HT1080 (cell line): ENCODE data around the gene KRTAP10-4. TPM values are rescaled to one million over a fixed set of nuclear protein-coding genes. Genes with fewer than 3 reads are reported as not detected.

Experiments
- DNase-seq: peaks from one replicate; pipeline ENCODE4 v3.0.0-alpha.2; 2015; ENCODE audit warnings: low read depth
- total RNA-seq: library from RNA; depleted of rRNA; stranded (reverse); fragments of >200 nt; shearing (Covaris generic); gene quantifications from 2 replicates; pipeline ENCODE4 v1.2.3, GENCODE V29; 2014; rRNA removed

The KRTAP10-4 gene
- total RNA-seq, 1 experiment from 2014 or later, result not detected

- DNase-seq, result no peak
Observed at GRCh38 chr21:44615466-44615865, 41.9 kb downstream of the KRTAP10-4 start.

- DNase-seq, result no peak
Observed at GRCh38 chr21:44615911-44616590, 42.5 kb downstream of the KRTAP10-4 start.

- DNase-seq, result no peak
Observed at GRCh38 chr21:44616591-44616926, 43.0 kb downstream of the KRTAP10-4 start.

- DNase-seq, result no peak
Observed at GRCh38 chr21:44617071-44617501, 43.6 kb downstream of the KRTAP10-4 start.

GRCh38 chr21:44618504-44618903 is 45.0 kb downstream of the KRTAP10-4 start:
- DNase-seq, result no peak

GRCh38 chr21:44618909-44619308 is 45.4 kb downstream of the KRTAP10-4 start:
- DNase-seq, result no peak

- DNase-seq, result no peak
Observed at GRCh38 chr21:44619886-44620285, 46.4 kb downstream of the KRTAP10-4 start.

GRCh38 chr21:44623575-44623974 is 50.0 kb downstream of the KRTAP10-4 start:
- DNase-seq, result no peak

Other genes starting within 250 kb of the KRTAP10-4 start
- gene CFAP410, start 234.3 kb upstream of the KRTAP10-4 start, total RNA-seq, result 4.2 and 4.5 TPM in 2 replicates
- gene TRPM2, start 220.1 kb upstream of the KRTAP10-4 start, total RNA-seq, result 0.40 and 1.4 TPM in 2 replicates
- 0.07 TPM in 1 of 2 replicates, not detected in the other for gene LRRC3, start 118.2 kb upstream of the KRTAP10-4 start, total RNA-seq
- gene KRTAP10-1, start 33.5 kb upstream of the KRTAP10-4 start, total RNA-seq, result not detected in 2 replicates
- gene KRTAP10-2, start 22.2 kb upstream of the KRTAP10-4 start, total RNA-seq, result not detected in 2 replicates
- not detected in 2 replicates for gene KRTAP10-3, start 14.9 kb upstream of the KRTAP10-4 start, total RNA-seq
- not detected in 2 replicates for gene KRTAP10-5, start 6.9 kb downstream of the KRTAP10-4 start, total RNA-seq
- gene KRTAP10-6, start 18.8 kb downstream of the KRTAP10-4 start, total RNA-seq, result not detected in 2 replicates
- gene KRTAP10-7, start 26.9 kb downstream of the KRTAP10-4 start, total RNA-seq, result not detected in 2 replicates
- gene KRTAP10-8, start 38.4 kb downstream of the KRTAP10-4 start, total RNA-seq, result not detected in 2 replicates
- not detected in 2 replicates for gene KRTAP10-9, start 53.4 kb downstream of the KRTAP10-4 start, total RNA-seq
- not detected in 2 replicates for gene KRTAP10-10, start 63.6 kb downstream of the KRTAP10-4 start, total RNA-seq
- gene KRTAP10-11, start 72.7 kb downstream of the KRTAP10-4 start, total RNA-seq, result not detected in 2 replicates
- not detected in 2 replicates for gene KRTAP12-4, start 80.9 kb downstream of the KRTAP10-4 start, total RNA-seq
- not detected in 2 replicates for gene KRTAP12-3, start 84.2 kb downstream of the KRTAP10-4 start, total RNA-seq
- not detected in 2 replicates for gene KRTAP12-2, start 93.2 kb downstream of the KRTAP10-4 start, total RNA-seq
- not detected in 2 replicates for gene KRTAP12-1, start 108.4 kb downstream of the KRTAP10-4 start, total RNA-seq
- not detected in 2 replicates for gene KRTAP10-12, start 123.4 kb downstream of the KRTAP10-4 start, total RNA-seq
- not detected in 2 replicates for gene TSPEAR, start 137.8 kb downstream of the KRTAP10-4 start, total RNA-seq
- 73.1 and 77.6 TPM in 2 replicates for gene UBE2G2, start 228.1 kb downstream of the KRTAP10-4 start, total RNA-seq
- gene SUMO3, start 244.3 kb downstream of the KRTAP10-4 start, total RNA-seq, result 130 and 154 TPM in 2 replicates